MCF 10A (cell line): ENCODE measurements around the gene CELF5. TPM values are rescaled to one million over a fixed set of nuclear protein-coding genes. Genes with fewer than 3 reads are reported as not detected.

Source experiments
- BruUV-seq: library from RNA; stranded (reverse); fragments of 400-500 nt; replicated peaks from 2 replicates; lab custom pipeline; 2021; lab: Mats Ljungman, UMichigan
- CTCF ChIA-PET: fragments of 300-600 bp; sonication (Branson Sonifier 250); formaldehyde crosslinking; extraction: SDS; loops from one replicate; lab custom pipeline; 2021; ENCODE audit warnings: antibody characterized with exemption, inconsistent platforms; lab: Yijun Ruan, JAX
- POLR2A ChIA-PET: fragments of 300-600, 350-650 bp; sonication (Branson Sonifier 250); formaldehyde crosslinking; extraction: SDS; loops from one replicate; lab custom pipeline; 2020; ENCODE audit warnings: antibody characterized with exemption, inconsistent platforms; lab: Yijun Ruan, JAX
- DNase-seq: peaks from one replicate; pipeline ENCODE4 v3.0.0-alpha.2; 2018; ENCODE audit not compliant: unreplicated experiment
- H3K27ac Mint-ChIP-seq: one replicate; pipeline ENCODE4 v1.8.0; 2022; ENCODE audit warnings: mild to moderate bottlenecking, low read depth, mixed read lengths; ENCODE audit not compliant: unreplicated experiment
- H3K27me3 Mint-ChIP-seq: one replicate; pipeline ENCODE4 v1.8.0; 2022; ENCODE audit warnings: mixed read lengths; ENCODE audit not compliant: insufficient read depth, unreplicated experiment
- H3K36me3 Mint-ChIP-seq: one replicate; pipeline ENCODE4 v1.8.0; 2022; ENCODE audit warnings: mild to moderate bottlenecking, moderate library complexity, mixed read lengths; ENCODE audit not compliant: insufficient read depth, unreplicated experiment
- H3K4me1 Mint-ChIP-seq: one replicate; pipeline ENCODE4 v1.8.0; 2022; ENCODE audit warnings: mixed read lengths; ENCODE audit not compliant: insufficient read depth, unreplicated experiment
- H3K4me3 Mint-ChIP-seq: one replicate; pipeline ENCODE4 v1.8.0; 2022; ENCODE audit warnings: mild to moderate bottlenecking, moderate library complexity, mixed read lengths; ENCODE audit not compliant: unreplicated experiment
- H3K9me3 Mint-ChIP-seq: one replicate; pipeline ENCODE4 v1.8.0; 2022; ENCODE audit warnings: mixed read lengths; ENCODE audit not compliant: unreplicated experiment
- intact Hi-C: fragments of 100-400 bp; cut with micrococcal nuclease; formaldehyde crosslinking; loops from 2 replicates; pipeline ENCODE4 v1.14.1; 2022
- total RNA-seq: library from RNA; stranded (reverse); gene quantifications from 2 replicates; pipeline ENCODE4 v1.2.3, GENCODE V29; 2022
- TF ChIP-seq, protein P1 (sequence below): fragments of 200-600 bp; IDR thresholded peaks from one replicate; pipeline ENCODE4 v1.8.0; 2022; ENCODE audit warnings: antibody characterized with exemption, mild to moderate bottlenecking; ENCODE audit not compliant: unreplicated experiment

CELF5 gene
- total RNA-seq, 1 experiment from 2014 or later, result 0.30 TPM

- intact Hi-C loops, result no loop called here
- Mint-ChIP-seq H3K4me3 (no peak overlapping the region), H3K27ac (no peak overlapping the region), H3K9me3 (no peaks in the 10 kb centered on the region), H3K4me1 (peaks cover 5% of the 10 kb centered on the region), H3K27me3 (no peaks in the 10 kb centered on the region), H3K36me3 (peaks cover 27% of the 10 kb centered on the region)
- ChIA-PET CTCF (no interaction called here), POLR2A (no interaction called here)
- DNase-seq, result no peak
- no TSS peak for BruUV-seq
- TF ChIP-seq, protein P1, sequence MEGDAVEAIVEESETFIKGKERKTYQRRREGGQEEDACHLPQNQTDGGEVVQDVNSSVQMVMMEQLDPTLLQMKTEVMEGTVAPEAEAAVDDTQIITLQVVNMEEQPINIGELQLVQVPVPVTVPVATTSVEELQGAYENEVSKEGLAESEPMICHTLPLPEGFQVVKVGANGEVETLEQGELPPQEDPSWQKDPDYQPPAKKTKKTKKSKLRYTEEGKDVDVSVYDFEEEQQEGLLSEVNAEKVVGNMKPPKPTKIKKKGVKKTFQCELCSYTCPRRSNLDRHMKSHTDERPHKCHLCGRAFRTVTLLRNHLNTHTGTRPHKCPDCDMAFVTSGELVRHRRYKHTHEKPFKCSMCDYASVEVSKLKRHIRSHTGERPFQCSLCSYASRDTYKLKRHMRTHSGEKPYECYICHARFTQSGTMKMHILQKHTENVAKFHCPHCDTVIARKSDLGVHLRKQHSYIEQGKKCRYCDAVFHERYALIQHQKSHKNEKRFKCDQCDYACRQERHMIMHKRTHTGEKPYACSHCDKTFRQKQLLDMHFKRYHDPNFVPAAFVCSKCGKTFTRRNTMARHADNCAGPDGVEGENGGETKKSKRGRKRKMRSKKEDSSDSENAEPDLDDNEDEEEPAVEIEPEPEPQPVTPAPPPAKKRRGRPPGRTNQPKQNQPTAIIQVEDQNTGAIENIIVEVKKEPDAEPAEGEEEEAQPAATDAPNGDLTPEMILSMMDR, result no peak
These were observed 27.6 kb upstream of the CELF5 start for GRCh38 chr19:3196933-3197205.

DNA sequence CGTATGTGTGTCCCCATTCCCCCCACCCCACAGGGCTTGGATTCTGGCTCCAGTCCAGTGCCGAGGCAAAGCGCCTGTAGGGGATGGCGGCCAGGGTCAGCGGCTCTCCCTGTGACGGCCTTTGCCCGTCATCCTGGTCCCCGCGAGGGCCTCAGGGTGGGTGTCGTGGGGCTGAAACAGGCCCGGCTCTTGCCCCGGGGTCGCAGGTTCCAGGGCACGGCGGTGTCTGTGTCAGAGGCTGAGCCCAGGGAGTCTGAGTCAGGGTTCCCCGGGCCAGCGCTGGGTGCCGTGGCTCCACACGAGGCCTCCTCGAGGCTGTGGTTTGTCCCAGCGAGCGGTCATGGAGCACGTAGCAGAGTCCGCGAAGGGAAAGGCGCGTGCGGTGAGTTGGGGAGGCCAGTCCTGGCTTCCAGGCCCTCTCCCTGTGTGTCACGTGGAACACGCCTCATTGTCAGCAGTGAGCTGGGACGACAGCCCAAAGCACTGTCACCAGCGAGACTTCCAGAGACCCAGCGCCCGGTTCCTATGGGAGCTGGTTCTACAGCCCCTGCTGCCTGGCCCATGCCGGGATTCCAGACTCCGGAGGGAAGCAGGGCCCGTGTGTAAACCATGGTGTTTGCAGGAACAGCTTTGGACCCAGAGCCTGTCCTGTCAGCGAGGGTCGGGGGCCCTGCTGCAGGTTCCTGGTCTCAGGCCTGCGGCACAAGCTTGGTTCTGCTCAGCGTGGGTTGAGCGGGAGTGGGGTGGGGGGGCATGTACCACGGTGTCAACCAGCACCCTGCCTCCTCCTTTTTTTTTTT is 25.4 kb upstream of the CELF5 start:
- no peaks in the 10 kb centered on the region for H3K9me3 Mint-ChIP-seq
- DNase-seq, result no peak
- no peak overlapping the region for H3K27ac Mint-ChIP-seq
- TF ChIP-seq, protein P1, result no peak
- no peaks in the 10 kb centered on the region for H3K27me3 Mint-ChIP-seq
- no TSS peak for BruUV-seq
- H3K4me3 Mint-ChIP-seq, result no peak overlapping the region
- intact Hi-C loops, result no loop called here
- no peaks in the 10 kb centered on the region for H3K4me1 Mint-ChIP-seq
- ChIA-PET CTCF (interaction anchor here (0.6 kb wide), 1 partner anchor 411 kb away, joined by 6 read pairs; no protein-coding TSS in a partner anchor), POLR2A (interaction anchor here (1.0 kb wide), 1 partner anchor 13 kb away, joined by 3 read pairs; no protein-coding TSS in a partner anchor)
- H3K36me3 Mint-ChIP-seq, result peaks cover 19% of the 10 kb centered on the region

DNA sequence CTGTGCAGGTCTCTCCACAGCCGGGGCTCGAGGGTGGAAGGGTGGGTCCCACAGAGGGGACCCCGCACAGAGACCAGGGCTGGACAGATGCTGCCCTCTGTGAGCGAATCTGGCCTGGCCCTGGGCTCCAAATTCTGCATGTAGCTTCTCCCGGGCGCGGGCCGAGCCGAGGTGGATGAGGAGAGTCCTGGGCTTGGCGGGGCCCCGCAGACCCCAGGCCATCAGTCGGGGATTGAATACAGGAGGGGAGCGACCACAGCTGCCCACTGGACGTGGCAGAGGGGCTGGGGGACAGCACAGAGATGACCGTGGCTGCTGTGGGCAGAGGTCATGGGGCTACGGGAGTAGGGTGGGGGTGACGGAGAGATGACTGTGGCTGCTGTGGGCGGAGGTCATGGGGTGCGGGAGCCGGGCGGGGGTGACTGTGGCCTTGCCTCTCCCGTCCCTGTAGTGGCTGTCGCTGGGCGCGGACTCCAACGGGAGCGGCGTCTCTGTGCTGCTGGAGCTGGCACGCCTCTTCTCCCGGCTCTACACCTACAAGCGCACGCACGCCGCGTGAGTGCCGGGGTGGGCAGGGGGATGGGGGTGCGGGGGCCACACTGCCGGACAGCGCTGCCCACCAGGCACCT is 23.3 kb upstream of the CELF5 start:
- BruUV-seq, result no TSS peak
- ChIA-PET POLR2A (interaction anchor here (0.7 kb wide), 1 partner anchor 350 kb away, joined by 4 read pairs; no protein-coding TSS in a partner anchor), CTCF (no interaction called here)
- Mint-ChIP-seq H3K36me3 (peaks cover 18% of the 10 kb centered on the region), H3K9me3 (no peaks in the 10 kb centered on the region), H3K27me3 (no peaks in the 10 kb centered on the region), H3K27ac (no peak overlapping the region), H3K4me1 (no peaks in the 10 kb centered on the region), H3K4me3 (no peak overlapping the region)
- intact Hi-C loops, result no loop called here
- TF ChIP-seq, protein P1, result no peak
- no peak for DNase-seq

DNA sequence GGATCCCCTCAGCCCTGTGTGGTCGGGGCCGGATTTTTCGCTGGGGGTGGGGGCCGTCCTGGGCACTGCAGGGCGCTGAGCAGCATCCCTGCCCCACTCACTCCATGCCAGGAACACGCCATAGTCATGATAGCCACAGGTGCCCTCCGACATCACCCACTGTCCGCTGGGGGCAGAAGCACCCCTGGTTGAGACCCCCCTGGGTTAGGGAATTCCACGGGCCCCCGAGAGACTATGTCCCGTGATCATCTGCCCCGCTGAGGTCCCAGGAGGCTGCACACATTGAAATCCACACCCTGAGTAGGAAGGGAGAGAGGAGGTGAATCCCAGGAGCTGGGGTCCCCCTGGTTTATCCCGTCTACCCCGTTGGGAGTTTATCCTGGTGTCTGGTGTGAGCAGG is 22.6 kb upstream of the CELF5 start:
- H3K27me3 Mint-ChIP-seq, result no peaks in the 10 kb centered on the region
- ChIA-PET POLR2A (interaction anchor here (0.7 kb wide), 1 partner anchor 351 kb away, joined by 4 read pairs; no protein-coding TSS in a partner anchor), CTCF (no interaction called here)
- no peak overlapping the region for H3K27ac Mint-ChIP-seq
- no peaks in the 10 kb centered on the region for H3K4me1 Mint-ChIP-seq
- H3K36me3 Mint-ChIP-seq, result peaks cover 18% of the 10 kb centered on the region
- no peaks in the 10 kb centered on the region for H3K9me3 Mint-ChIP-seq
- H3K4me3 Mint-ChIP-seq, result no peak overlapping the region
- intact Hi-C loops, result no loop called here
- no peak for DNase-seq
- no TSS peak for BruUV-seq
- TF ChIP-seq, protein P1, result no peak
